Activated T-cell treated with anti-CD3 and anti-CD28 coated beads, Interleukin-2, amount 50 U/mL, for 24 hours (primary cell): ENCODE results near the gene LDLRAD1.
"Not testable (repeated sequence)": the region's sequence is repeated elsewhere in the genome, so short reads cannot be mapped to it uniquely, and the experiment has no call there.

Experiments used
- DNase-seq: peaks from one replicate; pipeline ENCODE4 v3.0.0-alpha.2; 2020
- H3K27ac Mint-ChIP-seq: 2 replicates; pipeline ENCODE4 v1.8.0; 2020; ENCODE audit warnings: mild to moderate bottlenecking, mixed read lengths
- H3K27me3 Mint-ChIP-seq: 2 replicates; pipeline ENCODE4 v1.8.0; 2020; ENCODE audit warnings: mixed read lengths
- H3K36me3 Mint-ChIP-seq: 2 replicates; pipeline ENCODE4 v1.8.0; 2020; ENCODE audit warnings: low read depth, mixed read lengths
- H3K4me1 Mint-ChIP-seq: 2 replicates; pipeline ENCODE4 v1.8.0; 2020; ENCODE audit warnings: low read depth, mixed read lengths
- H3K4me3 Mint-ChIP-seq: 2 replicates; pipeline ENCODE4 v1.8.0; 2020; ENCODE audit warnings: mild to moderate bottlenecking, moderate library complexity, mixed read lengths
- H3K9me3 Mint-ChIP-seq: 2 replicates; pipeline ENCODE4 v1.8.0; 2020; ENCODE audit warnings: mixed read lengths

The LDLRAD1 gene

DNA sequence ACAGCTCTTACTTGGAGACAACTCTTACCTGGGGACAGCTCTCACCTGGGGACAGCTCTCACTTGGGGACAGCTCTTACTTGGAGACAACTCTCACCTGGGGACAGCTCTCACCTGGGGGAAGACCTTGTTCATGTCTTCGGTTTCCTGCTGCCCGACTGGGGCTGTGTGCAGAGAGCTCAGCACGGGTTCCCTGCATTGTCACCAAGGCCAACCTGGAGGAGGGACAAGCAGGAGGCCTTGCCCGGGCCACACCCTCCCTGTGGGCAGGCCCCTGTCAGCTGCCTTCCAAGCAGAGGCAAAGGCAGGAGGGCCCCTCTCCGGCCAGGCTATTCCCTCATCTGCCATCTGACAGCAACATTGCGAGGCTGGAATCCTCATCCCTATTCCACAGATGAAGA is at the start of gene LDLRAD1:
Gene LDLRAD1 (minus strand): TSS at position 208 of the 400 bp plus-strand sequence. CDS start 74 bp downstream, at position 134.
- no peak within 1 kb of the TSS for H3K4me3 Mint-ChIP-seq
- H3K36me3 Mint-ChIP-seq, result no peaks in the 10 kb centered on the region
- no peaks in the 10 kb centered on the region for H3K4me1 Mint-ChIP-seq
- H3K27me3 Mint-ChIP-seq, result no peaks in the 10 kb centered on the region
- no peaks in the 10 kb centered on the region for H3K9me3 Mint-ChIP-seq
- H3K27ac Mint-ChIP-seq, result no peak within 1 kb of the TSS
- DNase-seq, result no peak

DNA sequence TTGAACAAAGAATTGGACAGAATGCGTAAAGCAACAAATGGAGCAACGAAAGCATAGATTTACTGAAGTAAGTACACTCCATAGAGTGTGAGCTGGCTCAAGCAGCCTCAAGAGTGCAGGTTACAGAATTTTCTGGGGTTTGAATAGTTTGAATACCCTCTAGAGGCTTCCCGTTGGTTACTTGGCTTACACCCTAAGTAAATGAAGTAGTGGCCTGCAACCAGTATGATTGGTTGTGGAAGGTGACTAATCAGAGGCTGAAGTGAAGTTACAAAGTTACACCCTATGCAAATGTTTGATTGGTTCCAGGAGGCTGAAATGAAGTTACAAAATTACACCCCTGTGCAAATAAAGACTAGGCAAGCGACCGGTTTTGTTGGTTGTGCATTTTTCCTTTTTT is 46.3 kb upstream of the LDLRAD1 start:
- Mint-ChIP-seq H3K36me3 (peaks cover 20% of the 10 kb centered on the region), H3K4me1 (peaks cover 5% of the 10 kb centered on the region), H3K27me3 (no peaks in the 10 kb centered on the region), H3K9me3 (no peaks in the 10 kb centered on the region), H3K4me3 (no peak overlapping the region), H3K27ac (no peak overlapping the region)
- DNase-seq, result no peak

DNA sequence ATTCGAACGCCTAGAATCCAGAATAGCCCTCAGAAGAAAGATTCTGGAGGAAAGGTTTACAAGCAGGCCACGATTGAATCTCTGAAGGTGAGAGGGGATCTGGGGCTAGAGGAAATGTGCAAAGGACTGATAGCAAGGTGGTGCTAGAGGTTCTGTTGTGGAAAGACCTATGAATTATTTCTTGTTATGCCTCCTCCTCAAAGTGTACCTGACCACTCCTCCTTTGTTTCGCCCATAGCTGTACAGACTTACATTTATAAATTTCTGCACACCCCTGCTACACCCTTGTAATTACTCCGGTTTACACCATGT is 36.4 kb upstream of the LDLRAD1 start:
- no peak overlapping the region for H3K4me3 Mint-ChIP-seq
- no peaks in the 10 kb centered on the region for H3K9me3 Mint-ChIP-seq
- peaks cover 34% of the 10 kb centered on the region for H3K4me1 Mint-ChIP-seq
- no peaks in the 10 kb centered on the region for H3K27me3 Mint-ChIP-seq
- peaks cover 39% of the 10 kb centered on the region for H3K36me3 Mint-ChIP-seq
- no peak overlapping the region for H3K27ac Mint-ChIP-seq
- no peak for DNase-seq

DNA sequence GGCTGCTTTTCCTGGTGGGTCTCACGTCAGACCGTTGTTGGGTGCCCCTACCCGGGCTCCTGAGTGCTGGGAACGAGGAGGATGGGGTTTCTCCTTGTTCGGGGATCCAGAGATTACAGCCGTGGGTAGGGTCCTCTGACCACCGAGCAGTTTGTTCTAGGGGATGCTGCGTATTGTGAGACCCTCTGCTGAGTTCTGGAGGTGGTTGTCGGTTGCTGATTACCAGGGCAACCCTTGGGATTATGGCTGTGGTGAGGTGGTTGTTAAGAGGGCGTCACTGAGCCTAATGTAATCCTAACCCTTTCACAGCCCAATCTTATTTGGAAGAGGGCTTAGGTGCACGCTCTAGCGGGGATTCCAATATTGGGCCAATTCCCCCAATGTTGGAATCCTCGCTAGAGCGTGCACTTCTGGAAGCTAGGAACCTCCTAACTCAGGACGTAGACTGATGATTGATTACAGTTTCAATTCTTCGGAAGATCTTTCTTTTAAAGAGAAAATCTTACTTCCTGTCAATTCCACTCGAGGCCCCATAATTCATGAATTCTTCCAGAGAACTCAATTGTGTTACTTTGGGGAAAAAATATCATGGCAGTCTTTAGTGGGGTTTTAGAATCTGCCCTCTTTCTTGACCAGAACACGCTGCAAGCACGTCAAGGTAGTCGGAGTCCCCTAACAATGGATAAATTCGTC is 35.9 kb upstream of the LDLRAD1 start:
- peaks cover 37% of the 10 kb centered on the region for H3K36me3 Mint-ChIP-seq
- H3K4me3 Mint-ChIP-seq, result no peak overlapping the region
- no peak overlapping the region for H3K27ac Mint-ChIP-seq
- DNase-seq, result no peak
- H3K9me3 Mint-ChIP-seq, result no peaks in the 10 kb centered on the region
- no peaks in the 10 kb centered on the region for H3K27me3 Mint-ChIP-seq
- H3K4me1 Mint-ChIP-seq, result peaks cover 38% of the 10 kb centered on the region

GRCh38 chr1:54052934-54053744 is 35.2 kb upstream of the LDLRAD1 start, which contains the start of the genes TCEANC2 and TMEM59:
Gene TCEANC2, plus strand, starts transcription at chr1:54053608. Its CDS starts 815 bp downstream, at chr1:54054423.
Gene TMEM59, minus strand, starts transcription at chr1:54053204. Its CDS starts 16 bp downstream, at chr1:54053188.
- Mint-ChIP-seq H3K27me3 (no peaks in the 10 kb centered on the region), H3K4me1 (peaks cover 43% of the 10 kb centered on the region), H3K4me3 (no peak within 1 kb of the TSS), H3K27ac (no peak within 1 kb of the TSS), H3K9me3 (no peaks in the 10 kb centered on the region), H3K36me3 (peaks cover 34% of the 10 kb centered on the region)
- peak; percentile 95 for DNase-seq

GRCh38 chr1:54052431-54052933 is 34.5 kb upstream of the LDLRAD1 start:
- Mint-ChIP-seq H3K4me3 (no peak overlapping the region), H3K36me3 (peaks cover 29% of the 10 kb centered on the region), H3K27ac (no peak overlapping the region), H3K9me3 (no peaks in the 10 kb centered on the region), H3K27me3 (no peaks in the 10 kb centered on the region), H3K4me1 (peaks cover 45% of the 10 kb centered on the region)
- DNase-seq, result no peak

GRCh38 chr1:54051933-54052430 is 34.0 kb upstream of the LDLRAD1 start:
- Mint-ChIP-seq H3K36me3 (peaks cover 29% of the 10 kb centered on the region), H3K4me1 (peaks cover 48% of the 10 kb centered on the region), H3K27ac (no peak overlapping the region), H3K9me3 (no peaks in the 10 kb centered on the region), H3K4me3 (no peak overlapping the region), H3K27me3 (no peaks in the 10 kb centered on the region)
- DNase-seq, result no peak

GRCh38 chr1:54050435-54050834 is 32.4 kb upstream of the LDLRAD1 start:
- not testable (repeated sequence) for H3K27me3 Mint-ChIP-seq, DNase-seq, H3K9me3 Mint-ChIP-seq
- H3K4me3 Mint-ChIP-seq, result peak overlapping the region; percentile 12
- H3K27ac Mint-ChIP-seq, result peak overlapping the region; percentile 50
- H3K4me1 Mint-ChIP-seq, result peaks cover 52% of the 10 kb centered on the region
- peaks cover 20% of the 10 kb centered on the region for H3K36me3 Mint-ChIP-seq

DNA sequence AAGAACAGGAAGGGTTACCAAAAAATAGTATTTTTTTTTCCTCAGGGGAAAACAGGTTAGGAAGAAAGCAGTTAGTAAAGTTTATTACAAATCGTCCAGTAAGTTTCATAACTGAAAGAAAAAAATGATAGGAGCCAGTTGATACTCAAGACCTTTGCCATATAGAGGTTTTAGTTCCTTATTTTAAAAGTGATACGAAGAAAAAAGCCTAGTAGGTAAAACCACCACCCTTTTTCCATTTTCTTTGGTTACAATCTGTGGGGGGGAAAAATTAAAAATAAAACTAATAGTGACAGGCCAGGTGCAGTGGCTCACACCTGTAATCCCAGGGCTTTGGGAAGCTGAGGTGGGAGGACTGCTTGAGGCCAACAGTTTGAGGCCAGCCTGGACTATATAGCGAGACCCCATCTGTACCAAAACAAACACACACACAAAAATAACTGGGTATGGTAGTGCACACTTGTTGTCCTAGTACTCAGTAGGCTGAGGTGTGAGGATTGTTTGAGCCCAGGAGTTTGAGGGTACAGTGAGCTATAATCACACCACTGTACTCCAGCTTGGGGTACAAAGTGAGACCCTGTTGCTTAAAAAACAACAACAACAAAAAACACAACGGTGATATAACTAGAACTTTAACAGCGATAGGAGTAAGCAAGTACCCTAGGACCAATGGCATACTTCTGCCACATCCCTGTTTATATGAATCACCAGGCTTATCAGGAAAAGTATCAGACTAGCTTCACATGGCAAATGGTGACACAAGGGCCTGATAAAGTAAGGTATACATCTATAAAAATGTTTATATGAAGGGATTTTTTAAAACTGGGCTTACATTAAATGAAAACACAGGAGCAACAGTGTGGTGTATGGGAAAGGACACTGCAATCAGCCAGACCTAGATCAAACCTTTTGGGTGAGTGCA is 29.7 kb upstream of the LDLRAD1 start:
- Mint-ChIP-seq H3K27ac (peak overlapping the region; percentile 69), H3K9me3 (no peaks in the 10 kb centered on the region), H3K27me3 (no peaks in the 10 kb centered on the region), H3K4me3 (no peak overlapping the region), H3K4me1 (peaks cover 51% of the 10 kb centered on the region), H3K36me3 (peaks cover 32% of the 10 kb centered on the region)
- no peak for DNase-seq

- Mint-ChIP-seq H3K4me3 (no peak overlapping the region), H3K27me3 (no peaks in the 10 kb centered on the region), H3K9me3 (no peaks in the 10 kb centered on the region), H3K4me1 (peaks cover 51% of the 10 kb centered on the region), H3K36me3 (peaks cover 40% of the 10 kb centered on the region), H3K27ac (peak overlapping the region; percentile 69)
- no peak for DNase-seq
Measured at GRCh38 chr1:54046671-54047383, 28.8 kb upstream of the LDLRAD1 start.

GRCh38 chr1:54045496-54045895 is 27.5 kb upstream of the LDLRAD1 start:
- peaks cover 53% of the 10 kb centered on the region for H3K36me3 Mint-ChIP-seq
- H3K9me3 Mint-ChIP-seq, result no peaks in the 10 kb centered on the region
- H3K27ac Mint-ChIP-seq, result peak overlapping the region; percentile 68
- H3K4me1 Mint-ChIP-seq, result peaks cover 48% of the 10 kb centered on the region
- DNase-seq, result no peak
- no peak overlapping the region for H3K4me3 Mint-ChIP-seq
- H3K27me3 Mint-ChIP-seq, result no peaks in the 10 kb centered on the region

DNA sequence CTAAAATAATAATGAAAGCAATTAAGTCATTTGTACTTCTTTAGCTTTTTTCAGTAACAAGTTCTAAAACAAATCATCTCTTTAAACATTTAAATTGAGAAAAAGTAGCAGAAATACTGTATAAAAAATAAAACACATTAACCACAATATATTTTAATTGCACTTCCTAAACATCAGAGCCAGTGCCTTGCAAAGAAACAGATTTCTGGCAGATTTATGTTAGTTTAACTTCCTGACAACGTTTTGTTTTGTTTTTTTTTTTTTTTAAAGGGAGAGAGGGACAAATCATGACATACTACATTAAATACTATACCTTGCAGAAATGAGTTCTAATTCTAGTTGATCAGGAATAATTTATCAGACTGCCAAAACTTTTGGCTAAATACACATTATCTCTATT is 23.8 kb upstream of the LDLRAD1 start:
- Mint-ChIP-seq H3K9me3 (no peaks in the 10 kb centered on the region), H3K4me1 (peaks cover 19% of the 10 kb centered on the region), H3K4me3 (no peak overlapping the region), H3K27me3 (no peaks in the 10 kb centered on the region), H3K36me3 (peaks cover 80% of the 10 kb centered on the region), H3K27ac (peak overlapping the region; percentile 67)
- no peak for DNase-seq

GRCh38 chr1:54037476-54037875 is 19.5 kb upstream of the LDLRAD1 start:
- Mint-ChIP-seq H3K27ac (peak overlapping the region; percentile 12), H3K27me3 (no peaks in the 10 kb centered on the region), H3K36me3 (peaks cover 84% of the 10 kb centered on the region), H3K9me3 (no peaks in the 10 kb centered on the region), H3K4me1 (no peaks in the 10 kb centered on the region), H3K4me3 (no peak overlapping the region)
- no peak for DNase-seq
